Lower leg skin (tissue), 3 donors: ENCODE data around the gene NT5DC1.

Source experiments
- POLR2A ChIP-seq, 2 donors: fragments of 450-650 bp; IDR thresholded peaks; one replicate each; pipeline ENCODE4 v1.6.1; 2016 to 2017; ENCODE audit warnings: antibody characterized with exemption in 2 of 2, mild to moderate bottlenecking in 1 of 2, moderate library complexity in 1 of 2
- TF ChIP-seq, protein P1 (sequence below), 3 donors: fragments of 450-650 bp; IDR thresholded peaks; one replicate each; pipeline ENCODE4 v1.5.1; 2016; ENCODE audit warnings: antibody characterized with exemption in 3 of 3, mild to moderate bottlenecking in 3 of 3, moderate library complexity in 2 of 3

DNA sequence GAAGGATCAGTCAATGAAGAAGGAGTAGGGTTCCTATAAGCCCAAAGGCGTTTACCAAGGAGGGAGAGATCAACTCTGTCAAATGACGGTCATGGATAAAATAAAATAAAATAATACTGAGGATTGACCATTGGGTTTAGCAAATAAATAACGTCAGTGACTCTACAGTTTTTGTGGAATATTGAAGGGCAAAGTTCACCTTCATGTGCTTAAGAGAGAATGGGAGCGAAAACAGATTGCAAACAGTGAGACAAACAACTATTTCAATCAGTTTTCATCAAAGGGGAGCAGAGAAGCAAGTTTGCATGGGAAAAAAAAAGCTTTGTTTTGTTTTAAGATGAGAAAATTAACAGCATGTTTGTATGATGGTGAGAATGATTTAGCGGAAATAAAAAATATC, 17.6 kb upstream of the NT5DC1 start:
- TF ChIP-seq, protein P1, sequence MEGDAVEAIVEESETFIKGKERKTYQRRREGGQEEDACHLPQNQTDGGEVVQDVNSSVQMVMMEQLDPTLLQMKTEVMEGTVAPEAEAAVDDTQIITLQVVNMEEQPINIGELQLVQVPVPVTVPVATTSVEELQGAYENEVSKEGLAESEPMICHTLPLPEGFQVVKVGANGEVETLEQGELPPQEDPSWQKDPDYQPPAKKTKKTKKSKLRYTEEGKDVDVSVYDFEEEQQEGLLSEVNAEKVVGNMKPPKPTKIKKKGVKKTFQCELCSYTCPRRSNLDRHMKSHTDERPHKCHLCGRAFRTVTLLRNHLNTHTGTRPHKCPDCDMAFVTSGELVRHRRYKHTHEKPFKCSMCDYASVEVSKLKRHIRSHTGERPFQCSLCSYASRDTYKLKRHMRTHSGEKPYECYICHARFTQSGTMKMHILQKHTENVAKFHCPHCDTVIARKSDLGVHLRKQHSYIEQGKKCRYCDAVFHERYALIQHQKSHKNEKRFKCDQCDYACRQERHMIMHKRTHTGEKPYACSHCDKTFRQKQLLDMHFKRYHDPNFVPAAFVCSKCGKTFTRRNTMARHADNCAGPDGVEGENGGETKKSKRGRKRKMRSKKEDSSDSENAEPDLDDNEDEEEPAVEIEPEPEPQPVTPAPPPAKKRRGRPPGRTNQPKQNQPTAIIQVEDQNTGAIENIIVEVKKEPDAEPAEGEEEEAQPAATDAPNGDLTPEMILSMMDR (IDR thresholded peaks at IDR 0.05), result no peak
- TF ChIP-seq POLR2A (IDR thresholded peaks at IDR 0.05), result no peak
